ENCODE results near the gene PAX5. TPM values are rescaled to one million over a fixed set of nuclear protein-coding genes. Genes with fewer than 3 reads are reported as not detected.

PAX5 gene
- total RNA-seq, 1 donor from 2014 or later, result 0.16 TPM

DNA sequence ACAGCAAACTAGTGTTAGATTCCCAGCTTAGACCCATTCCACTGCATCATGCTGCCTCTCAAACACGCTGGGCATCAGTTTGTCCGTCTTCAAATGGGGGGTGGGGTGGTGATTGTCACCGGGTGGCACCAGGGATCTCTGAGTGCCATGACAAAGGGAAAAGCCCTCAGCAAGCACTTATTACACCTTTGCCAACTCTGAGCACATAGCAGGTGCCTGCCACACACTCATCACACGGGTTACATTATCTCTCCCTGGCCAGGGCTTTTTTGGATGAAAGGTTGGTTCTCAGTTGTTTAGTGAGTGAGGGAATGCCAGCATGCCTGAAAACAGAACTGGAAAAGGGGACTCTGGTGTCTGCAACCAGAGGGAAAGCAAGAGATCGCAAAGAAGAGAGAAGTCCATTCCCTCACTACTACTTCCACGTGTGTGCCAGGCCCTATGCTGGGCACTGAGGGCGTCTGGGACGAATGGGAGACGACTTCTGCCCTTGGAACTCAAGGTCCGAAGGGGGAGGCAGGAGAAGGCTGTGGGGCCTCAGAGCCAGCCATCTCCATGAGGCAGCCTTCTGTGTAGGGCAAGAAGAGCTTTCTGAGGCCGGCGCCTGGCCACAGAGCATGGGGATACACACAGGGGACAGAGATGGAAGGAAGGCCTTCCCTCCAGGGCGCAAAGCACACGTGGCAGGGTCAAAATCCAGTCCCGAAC is 48.9 kb downstream of the PAX5 start:
- no peak for DNase-seq
- peak overlapping the region; percentile 42 for H3K4me3 Mint-ChIP-seq
- H3K36me3 Mint-ChIP-seq (ENCODE audit: low read depth), result peaks cover 2% of the 10 kb centered on the region
- intact Hi-C loops (cut with micrococcal nuclease), result loop anchor here (5.0 kb wide), 1 partner anchor 52 kb away; no protein-coding TSS in a partner anchor
- H3K27me3 Mint-ChIP-seq, result peaks cover 65% of the 10 kb centered on the region
- H3K4me1 Mint-ChIP-seq, result peaks cover 5% of the 10 kb centered on the region
- H3K9me3 Mint-ChIP-seq, result peaks cover 5% of the 10 kb centered on the region
- H3K27ac Mint-ChIP-seq, result no peak overlapping the region

GRCh38 chr9:36980148-36980974 is 53.7 kb downstream of the PAX5 start:
- Mint-ChIP-seq H3K4me3 (no peak overlapping the region), H3K36me3 (ENCODE audit: low read depth) (no peaks in the 10 kb centered on the region), H3K9me3 (no peaks in the 10 kb centered on the region), H3K27me3 (peaks cover 41% of the 10 kb centered on the region), H3K27ac (no peak overlapping the region), H3K4me1 (no peaks in the 10 kb centered on the region)
- intact Hi-C loops (cut with micrococcal nuclease), result no loop called here
- DNase-seq, result no peak

DNA sequence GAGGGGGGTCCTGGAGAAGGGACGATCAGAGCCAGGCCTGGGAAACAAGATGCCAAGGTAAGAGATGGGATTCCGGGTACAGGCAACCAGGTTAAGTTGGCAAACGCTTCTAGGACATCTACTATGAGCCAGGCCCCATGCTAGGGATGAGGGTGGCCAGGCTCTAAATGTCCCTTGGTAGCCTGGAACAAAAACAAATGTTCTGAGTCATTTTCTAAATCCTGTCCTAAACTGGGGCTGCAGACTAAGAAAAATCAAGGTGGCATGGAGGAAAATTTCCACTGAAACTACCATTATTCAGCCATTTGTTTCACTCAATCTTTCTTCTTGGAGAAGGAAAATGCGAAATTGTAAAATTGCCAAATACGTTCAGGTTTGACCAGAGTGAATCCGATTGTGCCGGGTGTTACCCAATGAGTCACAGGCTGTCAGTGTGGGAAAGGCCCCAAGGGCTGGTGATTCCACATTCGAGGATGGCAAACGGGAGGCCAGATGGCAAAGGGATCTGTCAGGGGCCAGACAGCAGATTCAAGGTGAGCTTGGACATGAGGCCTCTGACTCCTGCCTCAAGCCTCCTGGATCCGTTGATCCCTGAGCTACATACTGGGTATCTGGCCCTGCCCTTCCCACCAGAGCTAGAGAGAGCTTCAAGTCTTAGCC is 57.6 kb downstream of the PAX5 start:
- Mint-ChIP-seq H3K9me3 (no peaks in the 10 kb centered on the region), H3K27me3 (peaks cover 17% of the 10 kb centered on the region), H3K27ac (no peak overlapping the region), H3K4me3 (no peak overlapping the region), H3K4me1 (no peaks in the 10 kb centered on the region), H3K36me3 (ENCODE audit: low read depth) (no peaks in the 10 kb centered on the region)
- intact Hi-C loops (cut with micrococcal nuclease), result no loop called here
- DNase-seq, result no peak

DNA sequence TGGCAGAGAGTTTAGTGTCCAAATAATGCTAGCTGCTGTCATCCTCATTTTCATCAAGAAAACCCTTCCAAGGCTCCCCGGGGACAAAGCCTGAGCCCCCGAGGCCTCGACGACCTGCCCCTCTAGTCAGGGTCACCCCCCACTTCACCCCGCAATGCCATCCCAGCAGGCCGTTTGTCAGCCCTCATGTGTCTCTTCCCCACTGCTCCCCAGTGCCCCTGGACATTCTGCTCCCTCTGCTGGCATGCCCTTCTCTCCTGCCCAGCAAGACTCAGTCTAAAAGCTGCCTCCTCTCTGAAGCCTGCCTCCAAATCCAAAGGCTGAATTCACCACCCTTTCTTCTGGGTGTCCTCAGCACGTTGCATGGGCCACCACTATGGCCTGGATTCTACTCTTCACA is 59.3 kb downstream of the PAX5 start:
- Mint-ChIP-seq H3K27ac (no peak overlapping the region), H3K4me3 (no peak overlapping the region), H3K36me3 (ENCODE audit: low read depth) (no peaks in the 10 kb centered on the region), H3K27me3 (peaks cover 11% of the 10 kb centered on the region), H3K9me3 (no peaks in the 10 kb centered on the region), H3K4me1 (no peaks in the 10 kb centered on the region)
- intact Hi-C loops (cut with micrococcal nuclease), result no loop called here
- DNase-seq, result no peak

DNA sequence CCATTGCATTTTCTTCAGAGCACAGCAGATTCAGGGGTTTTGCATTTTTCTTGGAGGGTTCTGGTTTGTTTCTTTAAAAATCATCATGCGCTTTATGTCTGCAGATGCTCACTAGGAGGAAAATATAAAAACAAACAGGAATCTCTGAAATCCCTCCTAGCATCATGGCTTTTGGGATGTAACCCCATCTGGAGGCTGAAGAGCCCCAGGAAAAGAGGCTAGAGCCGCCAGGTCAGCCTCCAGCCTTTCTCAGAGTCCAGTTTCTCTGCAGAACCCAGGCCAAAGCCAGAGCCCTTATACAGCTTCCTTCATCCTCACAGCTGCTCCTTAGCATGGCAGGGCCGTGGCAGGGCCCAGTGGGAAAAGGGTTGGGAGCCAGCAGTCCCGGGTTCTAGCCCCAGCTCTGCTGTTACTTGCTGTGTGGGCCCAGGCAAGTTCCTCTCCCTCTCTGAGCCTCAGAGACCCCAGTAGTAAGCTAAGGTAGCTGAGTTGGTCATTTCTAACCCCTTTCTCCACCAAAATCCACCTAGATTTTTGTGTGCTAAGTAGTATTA is 62.1 kb downstream of the PAX5 start:
- Mint-ChIP-seq H3K4me1 (no peaks in the 10 kb centered on the region), H3K36me3 (ENCODE audit: low read depth) (no peaks in the 10 kb centered on the region), H3K27me3 (peaks cover 4% of the 10 kb centered on the region), H3K4me3 (no peak overlapping the region), H3K9me3 (no peaks in the 10 kb centered on the region), H3K27ac (no peak overlapping the region)
- no peak for DNase-seq
- intact Hi-C loops (cut with micrococcal nuclease), result no loop called here

GRCh38 chr9:36970007-36970888 is 63.8 kb downstream of the PAX5 start:
- Mint-ChIP-seq H3K4me3 (no peak overlapping the region), H3K27me3 (no peaks in the 10 kb centered on the region), H3K4me1 (no peaks in the 10 kb centered on the region), H3K27ac (no peak overlapping the region), H3K36me3 (ENCODE audit: low read depth) (no peaks in the 10 kb centered on the region), H3K9me3 (no peaks in the 10 kb centered on the region)
- intact Hi-C loops (cut with micrococcal nuclease), result no loop called here
- DNase-seq, result no peak

DNA sequence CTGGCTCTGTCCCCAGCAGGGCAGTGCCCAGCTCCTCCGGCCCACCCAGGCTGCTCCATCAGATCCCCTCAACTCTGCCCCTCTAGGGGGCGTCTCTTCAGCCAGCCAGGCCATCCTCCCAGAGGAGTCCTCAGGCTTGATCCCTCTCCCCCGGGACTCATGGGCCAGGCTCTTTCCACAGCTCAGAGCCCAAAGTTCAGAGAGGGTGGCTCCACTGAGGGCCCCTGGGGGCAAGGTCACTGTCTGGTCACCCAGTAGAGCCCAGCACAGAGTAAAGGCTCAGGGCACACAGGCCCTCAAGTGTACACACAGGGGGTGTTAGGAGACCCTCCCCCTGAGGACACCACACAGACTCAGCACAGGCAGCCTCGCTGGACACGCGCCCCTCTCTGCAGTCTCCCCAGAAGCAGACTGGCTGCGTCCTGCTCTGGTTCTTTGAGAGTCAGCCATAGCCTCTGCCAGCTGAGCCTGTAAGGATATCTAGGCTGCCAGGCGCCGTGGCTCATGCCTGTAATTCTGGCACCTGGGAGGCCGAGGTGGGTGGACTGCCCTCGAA is 64.8 kb downstream of the PAX5 start:
- intact Hi-C loops (cut with micrococcal nuclease), result loop anchor here (5.0 kb wide), 1 partner anchor 47 kb away; no protein-coding TSS in a partner anchor
- Mint-ChIP-seq H3K4me3 (no peak overlapping the region), H3K4me1 (no peaks in the 10 kb centered on the region), H3K27ac (no peak overlapping the region), H3K27me3 (no peaks in the 10 kb centered on the region), H3K36me3 (ENCODE audit: low read depth) (no peaks in the 10 kb centered on the region), H3K9me3 (no peaks in the 10 kb centered on the region)
- DNase-seq, result no peak

DNA sequence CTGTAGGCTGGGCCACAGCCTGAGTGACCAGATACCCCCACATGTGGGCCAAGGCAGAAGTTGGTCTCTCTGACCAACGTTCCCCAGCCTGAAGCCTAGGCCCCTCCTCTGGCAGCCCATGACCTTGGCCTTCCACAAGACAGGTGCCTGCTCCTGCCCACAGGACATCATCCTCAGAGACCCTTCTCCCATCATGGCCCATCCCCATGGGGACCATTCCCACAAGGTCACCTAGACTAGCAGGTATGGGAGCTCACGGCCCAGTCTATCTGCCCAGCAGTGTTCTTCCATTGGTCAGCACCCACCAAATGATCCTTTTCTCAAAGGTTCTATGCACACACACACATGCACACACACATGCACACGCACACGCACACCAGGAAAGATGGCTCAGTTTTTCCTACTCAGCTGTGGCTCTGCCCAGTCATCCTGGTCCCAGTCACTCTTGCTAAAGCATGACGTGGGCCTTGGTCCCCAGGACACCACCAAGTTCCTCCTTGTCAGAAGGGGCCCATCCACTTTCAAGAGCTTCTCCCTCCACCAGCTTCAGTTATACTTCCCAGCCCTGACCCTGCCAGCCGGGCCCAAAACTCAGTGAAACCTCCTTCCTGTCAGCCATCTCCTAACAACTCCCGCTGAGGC is 65.4 kb downstream of the PAX5 start:
- Mint-ChIP-seq H3K27ac (no peak overlapping the region), H3K4me3 (no peak overlapping the region), H3K9me3 (no peaks in the 10 kb centered on the region), H3K27me3 (no peaks in the 10 kb centered on the region), H3K36me3 (ENCODE audit: low read depth) (no peaks in the 10 kb centered on the region), H3K4me1 (no peaks in the 10 kb centered on the region)
- intact Hi-C loops (cut with micrococcal nuclease), result loop anchor here (5.0 kb wide), 1 partner anchor 46 kb away; no protein-coding TSS in a partner anchor
- DNase-seq, result no peak

- no peak overlapping the region for H3K27ac Mint-ChIP-seq
- H3K4me1 Mint-ChIP-seq, result no peaks in the 10 kb centered on the region
- H3K36me3 Mint-ChIP-seq (ENCODE audit: low read depth), result no peaks in the 10 kb centered on the region
- no peak overlapping the region for H3K4me3 Mint-ChIP-seq
- no peaks in the 10 kb centered on the region for H3K27me3 Mint-ChIP-seq
- intact Hi-C loops (cut with micrococcal nuclease), result loop anchor here (5.0 kb wide), 1 partner anchor 46 kb away; no protein-coding TSS in a partner anchor
- no peaks in the 10 kb centered on the region for H3K9me3 Mint-ChIP-seq
- no peak for DNase-seq
These were observed 66.1 kb downstream of the PAX5 start for GRCh38 chr9:36967997-36968396.

GRCh38 chr9:36966371-36967097 is 67.5 kb downstream of the PAX5 start:
- no peak for DNase-seq
- no peaks in the 10 kb centered on the region for H3K36me3 Mint-ChIP-seq (ENCODE audit: low read depth)
- H3K27me3 Mint-ChIP-seq, result no peaks in the 10 kb centered on the region
- no peak overlapping the region for H3K27ac Mint-ChIP-seq
- H3K9me3 Mint-ChIP-seq, result no peaks in the 10 kb centered on the region
- no peak overlapping the region for H3K4me3 Mint-ChIP-seq
- no peaks in the 10 kb centered on the region for H3K4me1 Mint-ChIP-seq
- intact Hi-C loops (cut with micrococcal nuclease), result loop anchor here (5.0 kb wide), 1 partner anchor 44 kb away; no protein-coding TSS in a partner anchor

DNA sequence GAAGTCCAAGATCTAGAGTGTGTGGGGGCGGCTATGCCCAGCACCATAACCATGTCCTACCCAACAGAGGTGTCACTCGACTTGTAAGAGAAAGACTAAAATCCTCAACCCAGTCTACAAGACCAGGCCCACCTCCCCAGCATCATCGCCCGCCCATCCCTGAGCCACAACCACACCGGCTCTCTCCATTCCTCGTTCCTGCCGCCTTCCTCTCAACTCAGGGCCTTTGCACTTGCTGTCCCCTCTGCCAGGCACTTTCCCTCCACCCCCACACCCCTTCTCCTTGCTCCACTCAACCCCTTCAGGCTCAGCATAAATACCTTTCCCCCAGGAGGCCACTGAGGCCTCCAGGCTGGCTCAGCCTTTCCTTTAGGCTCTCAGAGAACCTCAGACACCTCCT is 69.3 kb downstream of the PAX5 start:
- H3K36me3 Mint-ChIP-seq (ENCODE audit: low read depth), result no peaks in the 10 kb centered on the region
- no peak for DNase-seq
- H3K4me1 Mint-ChIP-seq, result no peaks in the 10 kb centered on the region
- H3K9me3 Mint-ChIP-seq, result no peaks in the 10 kb centered on the region
- H3K27ac Mint-ChIP-seq, result peak overlapping the region; percentile 31
- no peaks in the 10 kb centered on the region for H3K27me3 Mint-ChIP-seq
- intact Hi-C loops (cut with micrococcal nuclease), result loop anchor here (5.0 kb wide), 1 partner anchor 42 kb away; no protein-coding TSS in a partner anchor
- no peak overlapping the region for H3K4me3 Mint-ChIP-seq

DNA sequence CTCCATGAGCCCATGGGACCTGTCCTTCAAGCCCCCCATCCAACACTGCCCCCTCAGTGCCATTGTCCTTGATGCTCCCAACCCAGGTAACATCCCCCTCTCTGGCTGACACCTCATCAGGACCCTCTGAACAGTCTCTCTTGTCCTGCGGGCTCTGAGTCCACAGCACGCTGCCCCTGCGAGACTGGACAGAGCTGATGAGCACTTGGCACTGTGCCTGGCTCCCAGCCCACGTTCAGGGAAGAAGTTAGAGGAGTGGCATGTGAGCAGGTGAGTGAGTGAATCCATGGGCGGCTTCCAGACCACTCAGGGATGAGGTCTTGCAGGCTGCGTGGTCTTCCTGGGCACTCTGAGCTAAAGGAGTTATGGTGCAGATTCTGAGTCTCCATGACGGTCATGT is 70.7 kb downstream of the PAX5 start:
- intact Hi-C loops (cut with micrococcal nuclease), result no loop called here
- no peaks in the 10 kb centered on the region for H3K36me3 Mint-ChIP-seq (ENCODE audit: low read depth)
- no peaks in the 10 kb centered on the region for H3K9me3 Mint-ChIP-seq
- H3K4me1 Mint-ChIP-seq, result no peaks in the 10 kb centered on the region
- H3K4me3 Mint-ChIP-seq, result no peak overlapping the region
- H3K27ac Mint-ChIP-seq, result no peak overlapping the region
- DNase-seq, result no peak
- H3K27me3 Mint-ChIP-seq, result peaks cover 5% of the 10 kb centered on the region

Data from activated CD4-positive, alpha-beta T cell treated with anti-CD3 and anti-CD28 coated beads, Interleukin-2, amount 10 ng/mL, durations not matched to agents 24 days and 14 days (primary cell).